Ascending aorta (tissue), 2 donors: ENCODE results near the gene KIF2C. TPM values are rescaled to one million over a fixed set of nuclear protein-coding genes. Genes with fewer than 3 reads are reported as not detected.

Experiments
- DNase-seq, 2 donors: peaks; one replicate each; pipeline ENCODE4 v3.0.0-alpha.2; 2019; ENCODE audit warnings: low spot score in 2 of 2
- H3K27ac ChIP-seq, 2 donors: fragments of 200-600 bp; sonication (generic); one replicate each; pipeline ENCODE4 v1.5.1; 2016 to 2017; ENCODE audit warnings: mild to moderate bottlenecking in 1 of 2
- H3K27me3 ChIP-seq: fragments of 200-600 bp; sonication (generic); one replicate; pipeline ENCODE4 v1.5.1; 2017
- H3K36me3 ChIP-seq, 2 donors: fragments of 200-600 bp; sonication (generic); one replicate each; pipeline ENCODE4 v1.5.1; 2016
- H3K4me1 ChIP-seq, 2 donors: fragments of 200-600 bp; sonication (generic); one replicate each; pipeline ENCODE4 v1.5.1; 2016 to 2017; ENCODE audit warnings: mild to moderate bottlenecking in 1 of 2
- H3K4me3 ChIP-seq, 2 donors: fragments of 200-600 bp; sonication (generic); one replicate each; pipeline ENCODE4 v1.5.1; 2016 to 2017; ENCODE audit warnings: mild to moderate bottlenecking in 1 of 2
- H3K9me3 ChIP-seq, 2 donors: fragments of 200-600 bp; sonication (generic); one replicate each; pipeline ENCODE4 v1.5.1; 2016
- intact Hi-C: fragments of 100-400 bp; cut with DNase I; formaldehyde crosslinking; loops from one replicate; pipeline ENCODE4 v1.15.1; 2023
- total RNA-seq: library from RNA; depleted of rRNA; stranded (reverse); fragments of >200 nt; gene quantifications from one replicate; pipeline ENCODE4 v1.1.0, GENCODE V29; 2016
- TF ChIP-seq, protein P1 (sequence below), 3 experiments: fragments of 200-600 bp in 2 of 3; fragments of 450-650 bp in 1 of 3; sonication (generic) in 2 of 3; IDR thresholded peaks; one replicate each; pipeline ENCODE4 v1.5.1; 2016 to 2019; ENCODE audit warnings: antibody characterized with exemption in 3 of 3, mild to moderate bottlenecking in 1 of 3, moderate library complexity in 1 of 3

The KIF2C gene
- total RNA-seq, 1 donor from 2014 or later, result 0.53 TPM

DNA sequence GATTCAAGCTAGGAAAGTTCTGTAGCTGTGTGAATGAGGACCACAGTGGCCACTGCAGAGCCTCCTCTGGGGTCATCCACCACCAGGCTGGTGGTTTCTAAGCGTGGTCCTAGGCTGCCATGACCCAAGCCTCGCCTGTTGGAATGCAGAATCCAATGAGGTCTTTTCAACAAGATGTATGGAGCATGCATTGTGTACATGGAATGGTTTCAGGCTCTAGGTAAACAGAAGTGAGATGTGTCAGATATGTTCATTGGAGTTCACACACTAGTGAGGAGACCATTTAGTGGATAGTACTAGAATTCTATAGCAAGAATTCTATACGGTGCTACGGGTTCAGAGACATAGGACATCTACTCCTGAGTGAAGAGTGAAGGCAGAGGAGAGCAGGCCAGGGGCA lies 19.4 kb upstream of the KIF2C start:
- H3K27ac ChIP-seq, result no peak overlapping the region
- no peaks in the 10 kb centered on the region for H3K27me3 ChIP-seq
- no peaks in the 10 kb centered on the region for H3K36me3 ChIP-seq
- intact Hi-C loops, result no loop called here
- no peak overlapping the region for H3K4me3 ChIP-seq
- H3K4me1 ChIP-seq, result no peaks in the 10 kb centered on the region
- H3K9me3 ChIP-seq, result no peaks in the 10 kb centered on the region
- TF ChIP-seq, protein P1, sequence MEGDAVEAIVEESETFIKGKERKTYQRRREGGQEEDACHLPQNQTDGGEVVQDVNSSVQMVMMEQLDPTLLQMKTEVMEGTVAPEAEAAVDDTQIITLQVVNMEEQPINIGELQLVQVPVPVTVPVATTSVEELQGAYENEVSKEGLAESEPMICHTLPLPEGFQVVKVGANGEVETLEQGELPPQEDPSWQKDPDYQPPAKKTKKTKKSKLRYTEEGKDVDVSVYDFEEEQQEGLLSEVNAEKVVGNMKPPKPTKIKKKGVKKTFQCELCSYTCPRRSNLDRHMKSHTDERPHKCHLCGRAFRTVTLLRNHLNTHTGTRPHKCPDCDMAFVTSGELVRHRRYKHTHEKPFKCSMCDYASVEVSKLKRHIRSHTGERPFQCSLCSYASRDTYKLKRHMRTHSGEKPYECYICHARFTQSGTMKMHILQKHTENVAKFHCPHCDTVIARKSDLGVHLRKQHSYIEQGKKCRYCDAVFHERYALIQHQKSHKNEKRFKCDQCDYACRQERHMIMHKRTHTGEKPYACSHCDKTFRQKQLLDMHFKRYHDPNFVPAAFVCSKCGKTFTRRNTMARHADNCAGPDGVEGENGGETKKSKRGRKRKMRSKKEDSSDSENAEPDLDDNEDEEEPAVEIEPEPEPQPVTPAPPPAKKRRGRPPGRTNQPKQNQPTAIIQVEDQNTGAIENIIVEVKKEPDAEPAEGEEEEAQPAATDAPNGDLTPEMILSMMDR (IDR thresholded peaks at IDR 0.05), result no peak
- DNase-seq, result no peak

DNA sequence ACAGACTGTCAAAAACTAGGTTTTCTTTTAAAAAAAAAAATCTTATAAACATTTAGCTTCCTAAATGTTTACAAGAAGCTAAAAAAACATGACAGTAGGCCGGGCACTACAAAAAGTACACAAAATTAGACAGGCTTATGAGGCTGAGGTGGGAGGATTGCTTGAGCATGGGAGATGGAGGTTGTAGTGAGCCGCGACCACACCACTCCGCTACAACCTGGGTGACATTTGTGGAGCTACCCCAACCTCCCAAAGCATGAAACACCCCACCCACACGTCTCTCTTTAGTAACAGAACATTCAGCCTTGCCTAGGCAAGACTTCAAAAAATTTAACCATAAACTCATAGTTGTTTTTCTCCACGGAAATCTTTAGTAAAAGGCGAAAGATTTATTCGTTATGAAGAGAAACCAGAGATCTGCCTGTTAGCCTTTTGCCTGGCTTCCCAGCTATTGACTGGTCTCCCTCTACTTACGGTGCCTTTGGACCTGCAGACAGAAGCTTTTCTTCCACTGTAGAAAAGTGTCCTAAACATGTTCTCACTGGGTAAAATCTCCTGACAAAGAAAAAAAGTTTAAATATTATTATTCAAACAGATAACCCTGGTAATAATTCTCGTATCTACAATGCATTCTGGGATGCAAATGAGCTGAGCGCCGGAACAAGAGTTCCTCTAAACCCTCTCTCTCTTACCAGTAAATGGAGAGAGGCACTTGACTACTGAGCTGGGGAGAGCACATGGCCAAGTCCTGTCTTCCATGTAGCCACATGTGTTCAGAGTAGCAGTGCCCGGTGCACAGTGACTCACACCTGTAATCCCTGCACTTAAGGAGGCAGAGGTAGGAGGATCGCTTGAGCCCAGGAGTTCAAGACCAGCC lies 17.9 kb upstream of the KIF2C start:
- Histone ChIP-seq H3K36me3 (no peaks in the 10 kb centered on the region), H3K27ac (peak overlapping the region; percentile 11 to 65), H3K27me3 (no peaks in the 10 kb centered on the region), H3K4me1 (no peaks in the 10 kb centered on the region), H3K4me3 (no peak overlapping the region), H3K9me3 (no peaks in the 10 kb centered on the region)
- TF ChIP-seq, protein P1 (IDR thresholded peaks at IDR 0.05), result no peak
- peak in 1 of 2 donors; percentile 79 for DNase-seq
- intact Hi-C loops, result no loop called here

DNA sequence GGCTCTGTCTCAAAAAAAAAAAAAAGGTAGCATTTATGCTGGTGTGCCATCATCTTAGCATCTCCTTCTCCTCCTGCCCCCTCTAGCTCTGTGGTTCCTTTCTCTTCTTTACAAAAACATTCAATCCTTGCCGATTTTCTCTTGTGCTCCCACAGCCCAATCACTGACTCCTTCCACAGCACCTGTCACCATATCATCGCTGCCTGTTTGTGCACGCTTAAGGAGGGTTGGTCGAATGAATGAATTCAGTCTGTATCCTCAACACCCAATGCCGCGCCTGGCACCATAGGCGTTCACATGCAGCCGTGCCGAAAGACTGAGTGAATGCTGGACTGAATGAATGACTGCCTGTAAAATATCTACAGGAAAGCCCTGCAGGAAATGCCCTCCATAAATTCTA lies 16.6 kb upstream of the KIF2C start:
- Histone ChIP-seq H3K9me3 (no peaks in the 10 kb centered on the region), H3K27ac (no peak overlapping the region), H3K27me3 (no peaks in the 10 kb centered on the region), H3K4me1 (no peaks in the 10 kb centered on the region), H3K36me3 (no peaks in the 10 kb centered on the region), H3K4me3 (no peak overlapping the region)
- no peak for DNase-seq
- TF ChIP-seq, protein P1 (IDR thresholded peaks at IDR 0.05), result no peak
- intact Hi-C loops, result no loop called here

DNA sequence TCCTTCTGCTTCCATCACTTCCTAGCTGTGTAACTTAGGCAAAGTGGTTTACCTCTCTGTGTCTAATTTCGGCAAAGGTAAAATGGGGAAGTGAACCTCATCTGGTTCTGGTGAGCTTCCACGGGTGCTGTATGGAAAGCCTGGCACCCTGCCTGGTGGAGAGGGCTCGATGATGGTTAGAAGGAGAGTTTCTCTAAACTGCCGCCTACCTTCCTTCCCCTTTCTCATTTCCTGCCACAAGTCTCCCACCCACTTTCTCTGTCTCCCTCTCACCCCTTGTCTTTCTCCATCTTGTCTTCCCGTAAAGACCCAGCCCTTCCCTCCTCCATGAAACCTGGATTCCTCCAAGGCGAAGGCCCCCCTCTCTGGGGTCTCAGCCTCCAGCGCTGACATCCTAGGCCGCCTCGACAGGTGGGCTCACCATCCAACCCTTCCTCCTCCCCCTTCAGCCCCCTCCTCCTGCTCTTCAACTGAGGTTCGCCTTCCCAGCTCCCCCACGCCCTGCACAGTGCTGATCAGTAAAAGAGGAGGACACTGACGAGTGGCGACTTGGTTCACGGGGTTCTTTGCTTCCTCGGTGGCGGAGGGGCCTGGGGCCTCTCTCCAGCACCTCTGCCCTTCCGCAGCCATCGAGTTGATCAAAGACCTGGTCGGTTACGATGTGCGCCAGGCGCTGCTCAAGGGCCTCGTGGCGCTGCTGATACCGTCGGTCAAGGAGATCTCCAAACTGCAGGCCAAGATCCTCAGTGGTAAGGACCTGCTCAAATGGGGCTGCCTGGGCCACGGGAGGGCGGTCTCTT lies 15.9 kb upstream of the KIF2C start:
- Histone ChIP-seq H3K9me3 (no peaks in the 10 kb centered on the region), H3K27me3 (no peaks in the 10 kb centered on the region), H3K4me3 (no peak overlapping the region), H3K36me3 (no peaks in the 10 kb centered on the region), H3K27ac (no peak overlapping the region), H3K4me1 (no peaks in the 10 kb centered on the region)
- intact Hi-C loops, result no loop called here
- TF ChIP-seq, protein P1 (IDR thresholded peaks at IDR 0.05), result no peak
- DNase-seq, result no peak

DNA sequence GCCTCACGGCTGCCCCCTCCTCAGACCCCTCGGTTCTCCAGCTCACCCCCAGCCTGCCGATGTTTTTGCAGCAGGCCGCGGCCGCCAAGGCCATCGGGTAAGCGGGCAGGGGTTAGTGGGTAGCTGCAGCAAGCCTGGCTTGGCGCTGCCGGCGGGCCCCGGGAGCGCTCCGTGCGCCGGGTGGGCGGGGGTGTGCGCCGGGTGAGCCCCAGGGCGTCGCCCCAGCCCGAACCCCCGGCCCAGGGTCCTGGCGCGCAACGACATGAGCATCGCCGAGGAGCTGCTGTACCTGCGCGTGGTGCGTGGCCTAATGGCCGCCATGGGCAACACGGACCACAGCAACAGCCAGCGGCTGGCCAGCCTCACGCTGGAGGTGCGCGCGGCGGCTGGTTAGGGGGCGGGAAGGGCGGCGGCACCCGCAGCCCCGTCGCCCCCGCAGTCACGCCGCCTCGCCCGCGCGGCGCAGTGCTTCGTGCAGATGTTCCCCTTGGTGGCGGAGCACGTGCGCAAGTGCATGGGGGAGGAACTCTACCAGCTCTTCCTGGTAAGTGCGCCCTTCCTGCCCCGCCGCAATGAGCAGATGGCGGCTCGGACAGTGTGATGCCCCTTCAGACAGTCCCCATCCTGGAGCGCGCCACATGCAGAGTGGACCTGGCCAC lies 15.2 kb upstream of the KIF2C start:
- Histone ChIP-seq H3K36me3 (no peaks in the 10 kb centered on the region), H3K9me3 (no peaks in the 10 kb centered on the region), H3K4me3 (no peak overlapping the region), H3K4me1 (peaks cover under 1% of the 10 kb centered on the region in 2 donors), H3K27ac (no peak overlapping the region), H3K27me3 (no peaks in the 10 kb centered on the region)
- TF ChIP-seq, protein P1 (IDR thresholded peaks at IDR 0.05), result no peak
- DNase-seq, result no peak
- intact Hi-C loops, result no loop called here
